PC-3 (cell line): ENCODE results near the gene PIAS2.

ENCODE experiments used
- CTCF ChIP-seq: fragments of 300-600 bp; sonication (generic); conservative IDR thresholded peaks from 2 replicates; pipeline ENCODE4 v1.5.1; 2017; ENCODE audit warnings: antibody characterized with exemption, low read depth, mild to moderate bottlenecking, low read length
- EZH2 ChIP-seq: fragments of 300-600 bp; sonication (generic); IDR thresholded peaks from one replicate; pipeline ENCODE4 v1.6.1; 2017; ENCODE audit warnings: antibody characterized with exemption, mild to moderate bottlenecking, low read length; ENCODE audit not compliant: unreplicated experiment

GRCh38 chr18:46772357-46772756 is 144.9 kb downstream of the PIAS2 start:
- no peak for TF ChIP-seq CTCF
- no peak for TF ChIP-seq EZH2
